Inflammatory macrophage (primary cell): Measurements from ENCODE around the gene CAPN5.

Source experiments
- DNase-seq, 2 donors: peaks; one replicate each; pipeline ENCODE4 v3.0.0-alpha.2; 2020 to 2022

CAPN5 gene

GRCh38 chr11:77101043-77101537, 34.3 kb downstream of the CAPN5 start:
- DNase-seq = peak; percentile 34 to 49

GRCh38 chr11:77102246-77103210, 35.8 kb downstream of the CAPN5 start, which contains the start of gene OMP:
Gene OMP (plus strand): TSS chr11:77102840. CDS start chr11:77102840, 0 bp downstream.
- no peak for DNase-seq

GRCh38 chr11:77103319-77103718, 36.5 kb downstream of the CAPN5 start:
- DNase-seq = no peak

- no peak for DNase-seq
These were observed 38.0 kb downstream of the CAPN5 start for GRCh38 chr11:77104727-77105126.

- peak; percentile 21 to 32 for DNase-seq
These were observed 39.5 kb downstream of the CAPN5 start for GRCh38 chr11:77106321-77106720.

- DNase-seq = no peak
These were observed 40.0 kb downstream of the CAPN5 start for GRCh38 chr11:77106759-77107158.

- DNase-seq = no peak
These were observed 41.2 kb downstream of the CAPN5 start for GRCh38 chr11:77107950-77108349.

- DNase-seq = no peak
These were observed 41.7 kb downstream of the CAPN5 start for GRCh38 chr11:77108436-77108835.

- no peak for DNase-seq
These were observed 42.7 kb downstream of the CAPN5 start for GRCh38 chr11:77109236-77110019.

- no peak for DNase-seq
These were observed 44.1 kb downstream of the CAPN5 start for GRCh38 chr11:77110836-77111235.

GRCh38 chr11:77111277-77111676, 44.5 kb downstream of the CAPN5 start:
- DNase-seq = no peak

- no peak for DNase-seq
These were observed 45.2 kb downstream of the CAPN5 start for GRCh38 chr11:77111946-77112345.

- DNase-seq = no peak
These were observed 46.0 kb downstream of the CAPN5 start for GRCh38 chr11:77112641-77113381.

GRCh38 chr11:77113382-77114088, 46.8 kb downstream of the CAPN5 start:
- peak in 1 of 2 donors; percentile 13 for DNase-seq

- DNase-seq = no peak
These were observed 47.3 kb downstream of the CAPN5 start for GRCh38 chr11:77114089-77114463.

GRCh38 chr11:77115181-77115611, 48.4 kb downstream of the CAPN5 start:
- DNase-seq = no peak

- DNase-seq = no peak
These were observed 49.2 kb downstream of the CAPN5 start for GRCh38 chr11:77115956-77116355.

GRCh38 chr11:77117492-77117891, 50.7 kb downstream of the CAPN5 start:
- no peak for DNase-seq

- DNase-seq = no peak
These were observed 51.3 kb downstream of the CAPN5 start for GRCh38 chr11:77118086-77118485.

- DNase-seq = no peak
These were observed 52.2 kb downstream of the CAPN5 start for GRCh38 chr11:77118971-77119370.

- DNase-seq = no peak
These were observed 52.8 kb downstream of the CAPN5 start for GRCh38 chr11:77119531-77119936.

GRCh38 chr11:77120571-77120970, 53.8 kb downstream of the CAPN5 start:
- no peak for DNase-seq
